Non-pigmented ciliary epithelial cell (primary cell): ENCODE data around the gene SLCO2B1.
"Not testable (repeated sequence)": the region's sequence is repeated elsewhere in the genome, so short reads cannot be mapped to it uniquely, and the experiment has no call there.

Source experiments
- DNase-seq: peaks from one replicate; pipeline ENCODE4 v3.0.0-alpha.2; 2010; ENCODE audit warnings: low read depth

The SLCO2B1 gene

DNA sequence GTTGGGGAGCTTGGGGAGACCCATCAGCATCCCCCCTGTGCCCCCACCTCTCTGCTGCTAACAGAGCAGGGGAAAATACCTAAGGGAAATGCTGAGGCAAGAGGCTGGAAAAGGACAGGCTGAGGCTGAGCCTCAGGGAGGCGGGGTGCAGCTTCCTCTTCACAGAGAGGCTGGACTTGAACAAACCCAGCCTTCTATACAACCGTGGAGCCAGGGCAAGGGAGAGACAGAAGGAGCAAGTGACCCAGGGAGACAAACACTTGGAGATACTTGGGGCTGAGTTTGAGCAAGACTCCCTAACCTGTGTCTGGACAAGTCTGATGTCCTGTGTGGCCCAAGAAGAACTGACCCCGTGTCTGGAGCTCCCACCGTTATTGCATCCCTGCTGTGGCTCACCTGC, at the start of gene SLCO2B1:
TSS of gene SLCO2B1 (plus strand) at position 229 of the 400 bp plus-strand sequence. CDS start 275 bp downstream, outside the sequence.
- no peak for DNase-seq

- no peak for DNase-seq
These were observed 49.3 kb upstream of the SLCO2B1 start for GRCh38 chr11:75101424-75102128.

DNA sequence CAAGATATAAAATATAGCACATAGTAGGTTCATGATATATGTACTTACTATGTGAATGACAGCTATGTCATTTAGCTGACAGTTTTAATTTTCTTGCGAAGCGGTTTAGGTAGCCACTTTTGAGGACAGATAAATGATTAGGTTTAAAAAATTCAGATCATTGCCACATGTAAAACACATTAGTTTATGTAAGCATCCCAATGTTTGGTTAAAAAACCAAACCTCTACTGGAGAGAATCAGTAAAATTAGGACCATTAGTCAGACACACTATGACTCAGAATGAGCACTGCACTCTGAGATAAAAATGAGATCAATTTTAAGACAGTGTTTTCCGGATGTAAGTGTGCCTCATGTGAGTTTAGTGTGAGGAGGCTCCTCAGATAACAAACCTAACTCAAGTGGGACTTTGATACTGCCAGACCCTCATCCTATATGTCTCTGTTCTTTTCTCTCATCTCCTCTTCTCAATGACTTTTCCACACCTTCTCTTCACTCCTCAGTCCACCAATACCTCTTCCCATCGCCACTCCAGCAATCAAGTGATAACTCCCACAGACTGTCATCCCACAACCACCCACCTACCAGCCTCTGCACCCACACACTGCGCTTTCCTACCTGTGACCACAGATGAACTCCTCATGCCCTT, 47.4 kb upstream of the SLCO2B1 start:
- no peak for DNase-seq

DNA sequence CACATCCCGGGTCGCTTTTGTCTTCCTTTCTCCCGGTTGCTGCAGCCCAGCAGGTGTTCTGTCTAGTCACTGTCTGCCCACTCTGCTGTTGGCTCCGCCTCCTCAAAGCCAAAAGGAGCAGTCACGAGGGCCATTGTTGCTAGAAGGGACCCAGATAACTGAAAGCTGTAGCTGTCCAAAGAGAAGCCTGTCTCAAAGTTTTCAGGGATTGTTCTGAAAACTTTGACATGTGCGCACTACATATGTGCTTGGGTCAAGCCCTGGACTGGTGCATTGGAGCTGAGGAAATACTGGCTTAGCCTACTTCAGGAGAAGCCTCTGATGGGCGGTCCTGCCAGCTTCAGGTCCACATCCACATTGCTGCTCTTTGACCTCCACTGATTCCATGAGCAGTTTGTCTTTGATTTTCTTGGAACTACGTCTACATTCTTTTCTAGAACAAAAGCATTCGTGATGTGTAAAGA, 45.4 kb upstream of the SLCO2B1 start:
- no peak for DNase-seq

- DNase-seq = not testable (repeated sequence)
These were observed 44.8 kb upstream of the SLCO2B1 start for GRCh38 chr11:75105967-75106681.

DNA sequence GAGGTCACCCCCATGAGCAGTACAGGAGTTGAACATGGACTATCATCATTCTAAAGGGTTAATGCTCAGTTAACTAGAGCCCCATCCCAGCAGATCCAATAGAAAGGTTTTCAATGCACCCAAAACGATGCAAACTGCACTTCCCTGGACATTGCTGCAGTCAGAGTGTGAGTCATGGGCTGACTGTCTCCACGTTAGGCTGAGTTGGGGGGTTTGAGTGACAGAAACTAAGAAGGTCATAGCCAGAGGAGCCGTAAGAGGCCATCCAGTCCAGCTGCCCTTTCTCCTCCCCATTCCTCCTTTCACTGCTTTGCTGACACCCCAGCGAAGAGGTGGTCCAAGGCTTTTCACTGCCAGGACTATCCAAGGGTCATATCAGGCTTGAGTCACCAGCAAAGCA, 43.7 kb upstream of the SLCO2B1 start:
- DNase-seq = no peak

DNA sequence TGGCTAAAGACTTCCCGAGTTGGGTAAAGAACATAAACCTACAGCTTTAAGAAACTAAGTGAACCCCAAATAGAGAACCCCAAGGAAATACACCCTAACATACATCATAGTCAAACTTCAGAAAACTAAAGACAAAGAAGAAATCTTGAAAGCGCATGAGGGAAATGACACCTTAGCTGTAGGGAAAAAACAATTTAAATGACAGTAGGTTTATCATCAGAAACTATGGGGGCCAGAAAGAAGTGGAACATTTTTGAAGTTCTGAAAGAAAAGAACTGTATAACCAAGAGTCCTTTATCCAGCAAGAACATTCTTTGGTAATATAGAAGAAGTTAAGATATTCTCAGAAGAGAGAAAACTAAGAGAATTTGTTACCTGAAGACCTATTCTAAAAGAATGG, 38.7 kb upstream of the SLCO2B1 start:
- no peak for DNase-seq

DNA sequence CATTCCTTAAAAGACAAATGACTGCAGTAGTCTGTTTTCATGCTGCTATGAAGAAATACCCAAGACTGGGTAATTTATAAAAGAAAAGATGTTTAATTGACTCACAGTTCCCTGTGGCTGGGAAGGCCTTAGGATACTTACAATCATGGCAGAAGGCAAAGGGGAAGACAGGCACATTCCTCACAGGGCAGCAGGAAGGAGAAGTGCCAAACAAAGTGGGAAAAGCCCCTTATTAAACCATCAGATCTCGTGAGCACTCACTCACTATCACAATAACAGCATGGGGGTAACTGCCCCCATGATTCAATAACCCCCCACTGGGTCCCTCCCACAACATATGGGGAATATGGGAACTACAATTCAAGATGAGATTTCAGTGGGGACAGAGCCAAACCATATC, 37.9 kb upstream of the SLCO2B1 start:
- no peak for DNase-seq

DNA sequence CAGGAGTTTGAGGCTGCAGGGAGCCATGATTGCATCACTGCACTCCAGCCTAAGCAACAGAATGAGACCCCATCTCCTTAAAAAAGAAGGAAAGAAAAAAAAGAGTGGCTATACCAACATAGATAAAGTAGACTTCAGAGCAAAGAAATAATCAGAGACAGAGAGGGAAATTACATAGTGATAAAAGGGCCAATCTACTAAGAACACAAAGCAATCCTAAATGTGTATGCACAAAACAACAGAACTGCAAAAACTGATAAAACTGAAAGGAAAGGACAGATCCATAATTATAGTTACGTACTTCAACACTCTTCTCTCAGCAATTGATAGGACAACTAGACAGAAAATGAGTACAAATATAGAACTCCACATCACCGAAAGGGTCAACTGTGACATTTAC, 36.4 kb upstream of the SLCO2B1 start:
- no peak for DNase-seq

DNA sequence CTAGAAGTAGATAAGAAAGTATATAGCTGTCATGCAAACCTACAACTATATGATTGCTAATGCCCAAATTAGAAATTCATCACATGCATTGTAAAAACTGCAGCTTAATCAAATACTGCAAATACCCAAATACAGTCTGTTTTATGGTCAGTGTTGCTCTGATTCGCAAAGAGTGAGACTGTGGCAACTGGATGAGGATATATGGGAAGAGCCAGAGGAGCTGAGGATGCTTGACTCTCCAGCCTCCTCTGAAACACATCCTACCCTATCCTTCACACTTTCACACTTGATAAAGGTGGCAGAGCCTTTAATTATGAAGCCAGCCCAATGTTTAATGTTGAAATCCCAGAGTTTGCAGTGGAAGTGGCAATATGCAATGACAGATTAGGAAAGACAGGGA, 32.3 kb upstream of the SLCO2B1 start:
- no peak for DNase-seq

- DNase-seq = no peak
These were observed 24.3 kb upstream of the SLCO2B1 start for GRCh38 chr11:75126564-75126963.

GRCh38 chr11:75132080-75132479, 18.8 kb upstream of the SLCO2B1 start:
- no peak for DNase-seq

GRCh38 chr11:75133976-75134375, 16.9 kb upstream of the SLCO2B1 start:
- DNase-seq = no peak

- DNase-seq = no peak
These were observed 15.8 kb upstream of the SLCO2B1 start for GRCh38 chr11:75135021-75135650.

DNA sequence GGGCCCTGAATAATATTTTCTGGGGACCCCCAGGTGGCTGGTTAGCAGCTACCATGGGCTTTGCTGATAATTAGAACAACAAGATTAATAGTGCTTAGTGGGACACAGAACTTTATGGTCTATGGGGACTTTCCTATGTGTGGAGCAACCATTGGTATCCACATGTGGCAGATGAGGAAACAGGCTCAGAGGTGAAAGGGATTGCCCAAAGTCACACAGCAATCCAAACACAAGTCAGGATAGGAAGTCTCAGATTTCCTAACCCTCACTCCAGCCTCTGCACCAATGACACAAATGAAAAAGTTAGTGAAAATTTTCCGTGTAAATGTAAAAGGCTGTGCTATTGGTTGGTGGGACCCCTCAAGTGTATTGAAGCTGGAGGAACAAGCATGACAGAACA, 15.3 kb upstream of the SLCO2B1 start:
- DNase-seq = no peak

DNA sequence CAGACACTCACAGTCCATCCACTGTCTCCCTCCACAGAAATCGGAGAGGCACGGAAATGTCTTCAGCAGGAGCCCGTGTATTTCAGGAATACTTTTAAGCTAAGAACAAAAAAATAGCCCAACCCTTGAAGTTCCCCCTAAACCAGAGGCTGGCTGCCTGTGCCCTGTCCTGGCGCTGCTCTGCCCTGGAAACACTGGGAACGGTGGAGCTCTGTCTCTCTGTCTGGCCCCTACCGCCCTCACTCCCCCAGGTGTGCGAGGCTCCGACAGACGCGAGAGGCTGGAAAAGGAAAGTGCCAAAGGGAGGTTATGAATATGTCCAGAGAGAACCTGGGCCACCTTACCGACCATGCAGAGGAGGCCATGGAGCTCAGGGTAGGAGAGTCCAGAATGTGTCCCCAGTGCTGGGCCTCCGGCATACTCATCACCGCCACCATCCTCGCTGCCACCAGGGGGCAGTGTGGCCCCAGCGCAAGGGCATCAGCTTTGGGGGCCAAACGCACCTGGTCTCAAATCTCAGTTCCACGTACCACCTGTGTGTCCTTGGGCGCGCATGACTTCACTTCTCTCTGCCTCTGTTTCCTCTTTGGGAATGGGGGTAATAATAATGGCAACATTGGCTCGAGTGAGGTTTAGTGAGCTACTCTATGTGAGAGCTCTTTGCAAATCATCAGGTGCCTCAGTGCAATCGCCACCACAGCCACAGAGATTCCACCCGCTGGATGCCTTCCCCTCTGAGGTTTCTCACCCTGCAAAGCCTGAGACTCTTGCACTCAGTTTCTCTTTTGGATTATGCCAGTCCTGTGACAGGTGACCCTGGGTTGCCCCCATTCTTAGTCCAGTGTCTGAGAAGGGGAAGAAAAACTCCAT, 10.4 kb upstream of the SLCO2B1 start:
- DNase-seq = no peak

DNA sequence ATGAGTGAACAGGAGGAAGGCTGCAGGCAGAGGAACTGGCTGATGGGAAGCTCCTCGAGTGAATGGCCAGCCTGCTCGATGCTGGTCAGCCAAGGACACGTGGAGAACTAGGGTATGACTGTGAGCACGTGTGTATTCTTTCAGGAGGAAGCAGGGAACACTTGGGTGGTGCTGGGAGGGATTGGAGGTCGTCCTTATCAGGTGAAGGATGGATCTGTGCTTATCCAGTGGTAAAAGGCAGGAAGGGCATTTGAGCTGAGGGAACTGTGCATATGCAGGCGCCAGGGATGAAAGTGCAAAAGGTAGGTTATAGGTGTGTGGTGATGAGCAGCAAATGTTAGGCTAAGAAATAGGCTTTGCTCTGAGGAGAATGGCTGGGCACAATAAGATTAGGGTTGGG, 9.7 kb upstream of the SLCO2B1 start:
- DNase-seq = no peak

- DNase-seq = peak; percentile 89
These were observed 8.0 kb upstream of the SLCO2B1 start for GRCh38 chr11:75142714-75143419.

DNA sequence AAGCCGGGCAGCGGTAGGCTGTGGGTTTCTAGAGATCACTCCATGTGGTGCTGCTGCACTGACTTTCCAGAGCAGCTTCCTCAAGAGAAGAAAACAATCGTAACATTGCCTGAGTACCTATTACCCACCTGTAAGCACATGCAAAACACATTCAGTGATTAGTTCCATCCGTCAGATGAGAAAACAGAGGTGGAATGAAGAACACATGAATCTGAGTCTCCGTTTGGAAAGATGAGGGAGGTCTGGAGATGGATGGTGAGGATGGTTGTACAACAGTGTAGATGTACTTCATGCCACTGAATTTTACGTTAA, 7.5 kb upstream of the SLCO2B1 start:
- DNase-seq = no peak

- no peak for DNase-seq
These were observed 6.2 kb upstream of the SLCO2B1 start for GRCh38 chr11:75144716-75145014.

DNA sequence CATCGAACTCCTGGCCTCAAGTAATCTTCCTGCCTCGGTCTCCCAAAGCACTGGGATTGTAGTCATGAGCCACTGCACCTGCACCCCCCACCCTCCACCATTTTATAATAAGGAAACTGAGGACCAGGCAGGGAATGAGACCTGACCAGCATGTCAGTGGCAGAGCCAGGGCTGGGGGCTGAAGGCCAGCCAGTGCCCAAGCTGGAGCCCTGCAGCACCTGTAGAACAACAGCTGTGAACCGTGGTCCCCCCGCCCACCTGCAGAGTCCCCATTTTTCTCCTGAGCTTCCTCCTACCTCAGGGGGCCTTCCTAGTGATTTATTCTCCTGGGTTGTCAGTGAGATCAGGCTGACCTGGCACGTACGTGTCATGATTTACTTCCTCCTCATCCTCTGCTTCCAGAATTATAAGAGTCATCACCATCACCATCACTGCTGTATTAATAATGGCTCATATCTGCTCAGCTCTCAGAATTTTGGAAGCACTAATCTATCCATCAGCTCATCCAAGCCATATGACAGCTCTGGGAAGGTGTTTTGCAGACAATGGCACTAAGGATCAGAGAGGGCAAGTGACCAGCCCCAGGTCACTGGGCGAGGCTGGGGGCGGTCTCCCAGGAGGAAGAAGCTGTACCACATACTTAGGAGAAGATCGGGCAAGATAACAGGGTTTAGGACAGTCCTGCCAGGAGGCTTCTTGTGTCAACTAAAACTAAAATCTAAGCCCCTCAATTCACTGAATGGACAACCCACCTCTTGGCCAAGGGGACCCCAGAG, 5.5 kb upstream of the SLCO2B1 start:
- DNase-seq = no peak
